PFSK-1 (cell line): ENCODE results near the gene TRAPPC3.

Source experiments
- SIN3A ChIP-seq: IDR thresholded peaks from 2 replicates; pipeline ENCODE4 v1.6.1; 2012; ENCODE audit warnings: mild to moderate bottlenecking, low read length, moderate library complexity, borderline replicate concordance; ENCODE audit not compliant: insufficient read depth
- TAF1 ChIP-seq: IDR thresholded peaks from 2 replicates; pipeline ENCODE4 v1.6.1; 2012; ENCODE audit warnings: low read length, control low read depth, borderline replicate concordance; ENCODE audit not compliant: insufficient read depth
- TF ChIP-seq, protein P1 (sequence below), 2 experiments: IDR thresholded peaks; 2 replicates each; pipeline versions ENCODE4 v1.6.1 to v1.8.0; 2011 to 2012; ENCODE audit warnings: low read depth in 2 of 2, low read length in 2 of 2, control low read depth in 1 of 2, inconsistent platforms in 1 of 2, mild to moderate bottlenecking in 1 of 2, moderate library complexity in 1 of 2; ENCODE audit not compliant: insufficient read depth in 1 of 2

DNA sequence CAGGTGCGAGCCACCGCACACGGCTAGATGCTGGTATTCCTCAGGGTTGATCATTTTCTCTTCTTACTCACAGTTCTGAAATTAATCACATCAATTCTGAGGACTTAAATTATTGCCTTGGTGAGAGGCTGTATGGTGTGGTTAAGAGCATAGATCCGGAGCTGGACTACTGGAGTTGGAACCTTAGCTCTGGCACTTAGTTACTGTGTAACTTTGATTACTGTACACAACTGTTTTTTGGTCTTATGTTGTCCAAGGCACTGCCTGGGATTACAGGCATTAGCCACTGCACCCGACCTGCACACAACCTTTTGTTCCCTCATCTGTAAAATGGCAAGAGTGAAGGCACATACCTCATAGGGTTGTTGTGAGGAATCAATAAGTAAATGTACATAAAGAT lies 49.4 kb upstream of the TRAPPC3 start:
- TF ChIP-seq SIN3A (no peak), TAF1 (no peak)
- TF ChIP-seq, protein P1, sequence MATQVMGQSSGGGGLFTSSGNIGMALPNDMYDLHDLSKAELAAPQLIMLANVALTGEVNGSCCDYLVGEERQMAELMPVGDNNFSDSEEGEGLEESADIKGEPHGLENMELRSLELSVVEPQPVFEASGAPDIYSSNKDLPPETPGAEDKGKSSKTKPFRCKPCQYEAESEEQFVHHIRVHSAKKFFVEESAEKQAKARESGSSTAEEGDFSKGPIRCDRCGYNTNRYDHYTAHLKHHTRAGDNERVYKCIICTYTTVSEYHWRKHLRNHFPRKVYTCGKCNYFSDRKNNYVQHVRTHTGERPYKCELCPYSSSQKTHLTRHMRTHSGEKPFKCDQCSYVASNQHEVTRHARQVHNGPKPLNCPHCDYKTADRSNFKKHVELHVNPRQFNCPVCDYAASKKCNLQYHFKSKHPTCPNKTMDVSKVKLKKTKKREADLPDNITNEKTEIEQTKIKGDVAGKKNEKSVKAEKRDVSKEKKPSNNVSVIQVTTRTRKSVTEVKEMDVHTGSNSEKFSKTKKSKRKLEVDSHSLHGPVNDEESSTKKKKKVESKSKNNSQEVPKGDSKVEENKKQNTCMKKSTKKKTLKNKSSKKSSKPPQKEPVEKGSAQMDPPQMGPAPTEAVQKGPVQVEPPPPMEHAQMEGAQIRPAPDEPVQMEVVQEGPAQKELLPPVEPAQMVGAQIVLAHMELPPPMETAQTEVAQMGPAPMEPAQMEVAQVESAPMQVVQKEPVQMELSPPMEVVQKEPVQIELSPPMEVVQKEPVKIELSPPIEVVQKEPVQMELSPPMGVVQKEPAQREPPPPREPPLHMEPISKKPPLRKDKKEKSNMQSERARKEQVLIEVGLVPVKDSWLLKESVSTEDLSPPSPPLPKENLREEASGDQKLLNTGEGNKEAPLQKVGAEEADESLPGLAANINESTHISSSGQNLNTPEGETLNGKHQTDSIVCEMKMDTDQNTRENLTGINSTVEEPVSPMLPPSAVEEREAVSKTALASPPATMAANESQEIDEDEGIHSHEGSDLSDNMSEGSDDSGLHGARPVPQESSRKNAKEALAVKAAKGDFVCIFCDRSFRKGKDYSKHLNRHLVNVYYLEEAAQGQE (IDR thresholded peaks at IDR 0.05; ENCODE audit: insufficient read depth in 1 of 2, low read depth in 2 of 2, low read length in 2 of 2): no peak
